Kasumi-1 (cell line): ENCODE measurements around the gene PALM.
"Not testable (repeated sequence)": the region's sequence is repeated elsewhere in the genome, so short reads cannot be mapped to it uniquely, and the experiment has no call there.

Experiments
- DNase-seq, 2 experiments: peaks; one replicate each; lab custom pipeline; 2025; lab: John Stamatoyannopoulos, UW

PALM gene

DNA sequence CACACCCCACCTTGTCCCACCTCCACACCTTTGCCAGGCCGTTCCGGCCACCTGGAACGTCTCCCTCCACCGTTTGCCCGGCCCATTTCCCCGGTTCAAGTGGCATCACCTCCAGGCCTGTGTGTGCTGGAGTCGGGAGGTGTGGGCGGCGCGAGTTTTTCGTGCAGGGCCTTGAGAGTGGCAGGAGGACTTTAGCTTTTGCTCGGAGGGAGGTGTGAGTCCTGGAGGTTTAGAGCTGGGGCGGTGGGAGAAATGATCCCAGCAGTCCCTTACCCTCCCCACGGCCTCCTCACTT, 4.3 kb upstream of the PALM start:
- no peak for DNase-seq

DNA sequence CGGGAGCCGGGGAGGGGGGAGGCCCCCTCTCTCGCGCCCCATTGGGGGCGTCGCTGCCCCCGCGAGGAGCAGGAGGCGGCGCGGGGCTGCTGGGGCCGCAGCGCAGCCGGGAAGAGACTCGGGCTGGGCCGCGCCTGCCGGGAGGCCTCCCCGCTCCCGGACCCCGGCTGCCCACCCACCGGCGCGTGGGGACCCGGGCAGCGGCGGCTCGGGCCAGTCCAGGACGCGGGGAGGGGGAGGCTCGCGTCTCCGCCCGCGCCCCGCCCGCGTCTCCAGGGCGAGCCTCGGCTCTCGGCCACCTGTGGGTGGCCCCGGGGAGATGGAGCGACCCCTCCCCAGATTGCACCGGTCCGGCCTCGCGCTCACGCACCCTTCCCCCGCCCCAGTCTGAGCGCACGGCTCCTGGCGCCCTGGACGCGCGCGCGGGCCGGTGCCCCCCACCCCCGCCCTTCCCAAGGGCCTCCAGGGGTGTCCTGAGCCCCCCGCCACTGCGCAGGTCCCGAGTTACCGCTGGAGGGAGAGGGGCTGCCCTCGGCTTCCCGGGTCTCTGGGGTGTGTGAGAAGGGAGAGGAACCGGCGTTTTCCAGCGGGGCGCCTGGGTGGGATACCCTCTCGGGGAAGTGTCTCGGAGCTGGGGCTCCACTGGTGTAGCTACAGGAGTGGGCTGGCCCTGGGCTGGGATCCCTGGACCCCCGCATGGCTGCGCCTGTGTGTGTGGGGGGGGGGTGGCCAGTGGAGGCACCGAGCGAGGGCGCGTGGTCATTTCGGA, 645 bp downstream of the PALM start:
- DNase-seq: no peak

DNA sequence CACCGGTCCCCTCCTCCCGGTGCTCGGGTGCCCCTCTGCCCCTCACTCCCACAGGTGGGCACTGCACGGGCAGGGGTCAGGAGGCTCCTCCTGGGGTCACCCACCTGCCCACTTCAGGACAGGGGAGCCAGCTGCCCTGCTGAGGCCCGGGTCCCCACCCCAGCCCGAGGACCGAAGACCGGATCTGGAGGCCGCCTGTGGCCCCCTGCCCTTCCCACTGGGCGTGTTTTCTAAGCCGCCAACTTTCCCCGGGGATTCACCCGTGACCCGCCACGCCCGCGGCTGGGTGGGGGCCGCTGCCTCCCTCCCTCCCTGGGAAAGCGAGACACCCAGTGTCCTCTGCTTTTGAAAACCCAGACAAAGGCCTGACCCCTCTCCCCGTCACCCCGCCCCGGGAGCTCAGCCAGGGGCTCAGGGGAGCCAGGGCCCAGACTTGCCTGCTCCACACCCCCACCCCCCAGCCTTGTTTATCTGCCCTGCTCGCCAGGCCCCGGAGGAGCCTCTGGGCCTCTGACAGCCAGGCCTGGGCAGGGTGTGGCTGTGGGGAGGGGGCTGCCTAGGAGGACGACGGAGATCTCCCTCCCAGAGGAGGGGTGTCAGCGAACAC, 1.3 kb downstream of the PALM start:
- no peak for DNase-seq

DNA sequence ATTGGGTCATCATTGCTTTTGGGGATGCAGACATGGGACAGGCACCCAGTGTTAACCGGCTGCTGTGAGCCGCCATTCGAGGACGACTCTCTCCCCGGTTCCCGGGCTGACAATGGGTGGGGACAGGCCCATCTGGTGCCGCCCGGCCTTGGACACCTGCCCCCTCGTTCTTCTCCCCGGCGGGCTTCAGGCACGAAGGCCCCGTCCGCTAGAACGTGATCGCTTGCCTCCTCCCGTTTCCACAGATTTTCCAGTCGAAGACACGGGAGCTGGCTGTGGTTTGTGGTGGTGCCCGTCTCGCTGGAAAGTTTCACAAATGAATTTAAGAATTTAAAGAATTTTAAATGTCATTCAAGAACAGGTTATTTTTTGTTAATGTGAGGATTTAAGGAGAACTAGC, 2.0 kb downstream of the PALM start:
- DNase-seq: no peak

DNA sequence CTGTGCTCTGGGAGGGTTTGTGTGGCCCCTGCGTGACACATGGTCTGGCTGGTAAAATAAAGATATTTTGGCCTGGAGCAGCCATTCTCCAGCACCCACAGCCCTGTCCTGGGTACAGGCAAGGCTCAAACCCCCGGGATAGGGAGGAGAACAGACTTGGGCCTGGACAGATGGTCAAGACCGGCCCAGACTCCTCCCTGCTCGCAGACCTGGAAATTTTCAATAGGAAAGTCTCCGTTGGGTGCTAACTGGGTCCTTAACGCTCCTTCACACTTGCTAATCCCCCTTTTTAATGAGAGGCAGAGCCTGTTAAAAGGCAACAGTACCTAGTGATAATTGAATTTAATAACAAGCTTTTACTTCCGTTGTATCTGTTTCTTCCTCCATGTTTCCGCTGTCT, 2.5 kb downstream of the PALM start:
- DNase-seq: no peak

DNA sequence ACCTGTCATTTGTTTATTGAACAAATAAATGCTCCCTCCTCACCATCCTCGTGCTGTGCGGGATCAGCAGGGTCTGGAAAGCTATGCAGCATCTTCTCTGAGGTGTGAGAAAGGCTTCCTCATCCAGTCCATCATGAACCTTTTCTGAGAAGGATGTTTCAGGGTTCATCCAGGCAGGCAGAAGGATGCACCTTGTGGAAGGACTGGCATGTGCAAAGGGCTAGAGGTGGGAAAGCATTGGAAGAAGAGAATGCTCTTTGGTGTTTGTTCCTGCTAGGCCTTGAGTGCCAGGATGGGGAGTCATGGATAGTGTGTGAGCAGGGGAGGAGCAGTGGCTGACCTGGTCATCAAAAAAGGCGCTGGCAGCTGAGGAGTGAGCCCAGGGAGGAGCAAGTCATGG, 6.6 kb downstream of the PALM start:
- no peak for DNase-seq

DNA sequence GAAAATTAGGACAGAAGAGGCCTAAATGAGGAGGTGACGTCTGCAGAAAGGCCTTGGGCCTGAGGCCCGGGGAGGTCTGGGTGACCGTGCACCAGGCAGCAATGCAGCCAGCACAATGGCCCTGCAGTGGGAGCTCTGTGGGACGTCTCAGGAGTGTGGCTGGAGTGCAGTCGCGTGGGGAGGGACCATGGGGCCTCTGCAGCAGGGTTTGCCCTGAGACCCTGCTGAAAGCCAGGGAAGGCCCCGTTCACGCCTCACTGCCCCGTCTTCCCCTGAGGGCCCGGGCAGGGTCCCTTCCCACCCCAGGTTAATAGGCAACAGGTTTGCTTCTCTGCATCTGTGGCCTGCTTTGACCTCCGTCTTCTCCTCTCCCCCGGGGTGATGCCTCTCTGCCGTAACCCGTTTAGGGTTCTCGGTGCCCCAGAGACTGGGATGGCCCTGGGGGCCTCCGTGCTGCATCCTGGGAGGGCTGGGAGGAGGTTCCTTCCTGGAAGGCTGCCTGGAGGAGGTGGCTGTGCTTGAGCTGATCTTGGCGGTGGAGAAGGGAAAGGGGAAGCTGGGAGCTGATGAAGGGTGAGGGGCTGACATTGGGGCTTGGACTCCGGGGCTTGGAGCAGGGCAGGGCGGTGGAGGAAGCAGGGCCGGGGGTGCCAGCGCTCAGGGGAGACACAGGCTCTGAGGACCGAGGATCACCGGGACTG, 9.7 kb downstream of the PALM start:
- DNase-seq: peak in 1 of 2 experiments; percentile 3

DNA sequence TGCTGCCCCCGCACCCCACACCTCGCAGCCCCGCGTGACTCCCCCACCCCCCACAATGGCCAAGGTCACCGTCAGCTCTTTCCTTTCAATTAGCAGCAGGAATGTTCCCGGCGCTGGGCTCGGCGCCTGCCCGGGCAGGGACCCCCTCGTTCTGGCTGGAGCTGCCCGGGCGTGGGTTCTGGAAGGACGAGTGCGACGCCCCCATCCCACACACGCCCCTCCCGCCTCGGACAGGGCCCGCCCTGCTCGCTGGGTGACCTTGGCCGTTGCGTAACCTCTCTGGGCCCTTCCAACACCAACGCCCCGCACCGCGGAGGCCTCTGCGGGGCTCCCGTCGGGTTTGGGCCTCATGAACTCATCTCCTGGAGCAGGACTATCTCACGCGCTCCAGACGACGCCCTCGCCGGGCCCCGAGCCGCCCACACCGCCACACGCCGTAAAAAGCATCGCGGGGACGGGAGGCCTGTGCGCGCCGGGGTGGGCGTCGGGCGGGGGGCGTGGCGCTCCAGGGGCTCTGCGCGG, 10.3 kb downstream of the PALM start:
- no peak for DNase-seq

DNA sequence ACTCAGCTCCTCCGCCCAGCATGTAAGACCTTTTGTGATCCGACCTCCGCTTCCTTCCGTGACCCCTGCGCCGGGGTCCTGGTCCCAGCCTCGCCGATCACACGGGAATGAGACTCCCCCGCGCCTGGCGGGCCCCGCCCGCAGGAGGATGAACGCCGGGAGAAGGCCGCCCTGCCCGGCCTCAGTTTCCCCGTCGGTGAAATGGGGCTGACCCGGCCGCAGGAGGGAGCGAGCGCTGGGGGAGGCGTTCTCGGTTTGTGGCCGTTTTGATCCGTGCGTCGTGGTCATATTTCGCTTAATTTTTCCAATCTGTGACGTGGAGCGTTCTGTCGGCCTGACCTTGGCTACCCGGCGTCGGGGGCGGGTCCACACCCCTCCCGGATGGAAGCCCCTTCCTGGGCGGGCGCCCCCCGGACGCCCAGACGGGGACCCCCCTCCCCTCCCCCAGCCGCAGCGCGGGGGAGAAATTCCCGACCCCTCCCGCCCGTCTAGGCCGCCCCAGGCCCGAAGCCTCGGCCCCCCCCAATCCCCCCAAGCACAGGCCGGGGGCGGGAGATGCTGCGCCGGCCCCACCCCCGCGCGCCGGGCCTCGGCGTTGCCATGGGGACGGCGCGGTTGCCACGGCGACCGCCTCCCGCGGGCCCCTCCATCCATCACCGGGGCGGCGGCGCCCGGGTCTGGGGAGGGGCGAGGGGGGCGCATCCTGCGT, 11.1 kb downstream of the PALM start:
- DNase-seq: no peak

DNA sequence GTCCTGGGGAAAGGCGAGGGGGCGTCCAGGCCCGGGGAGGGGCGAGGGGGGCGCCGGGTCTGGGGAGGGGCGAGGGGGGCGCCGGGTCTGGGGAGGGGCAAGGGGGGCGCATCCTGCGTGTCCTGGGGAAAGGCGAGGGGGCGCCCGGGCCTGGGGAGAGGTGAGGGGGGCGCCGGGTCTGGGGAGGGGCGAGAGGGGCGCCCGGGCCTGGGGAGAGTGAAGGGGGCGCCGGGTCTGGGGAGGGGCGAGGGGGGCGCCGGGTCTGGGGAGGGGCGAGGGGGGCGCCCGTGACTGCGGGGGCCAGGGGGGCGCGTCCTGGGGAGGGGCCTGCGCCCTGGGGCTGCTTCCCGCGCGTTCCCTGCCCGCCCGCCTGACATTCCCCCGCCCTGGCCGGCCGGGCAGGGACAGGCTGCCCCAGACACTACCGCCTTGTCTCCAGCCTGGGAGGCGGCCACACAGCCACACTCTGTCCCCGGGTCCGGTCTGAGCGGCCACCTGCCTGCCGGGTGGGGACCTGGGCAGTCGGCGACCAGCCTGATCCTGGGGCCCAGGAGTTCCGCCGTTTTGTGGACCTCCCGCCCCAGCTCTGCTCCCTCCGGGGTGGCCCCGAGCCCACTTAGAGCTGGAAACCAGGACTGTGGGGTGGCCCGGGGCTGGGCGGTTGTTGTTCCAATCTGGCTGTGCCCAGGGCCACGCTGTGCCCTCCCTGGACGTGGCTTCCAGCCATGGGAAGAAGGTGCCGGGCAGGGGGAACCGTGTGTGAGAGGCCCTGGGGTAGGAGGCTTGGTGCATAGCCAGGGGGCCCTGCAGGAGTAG, 11.8 kb downstream of the PALM start:
- no peak for DNase-seq

DNA sequence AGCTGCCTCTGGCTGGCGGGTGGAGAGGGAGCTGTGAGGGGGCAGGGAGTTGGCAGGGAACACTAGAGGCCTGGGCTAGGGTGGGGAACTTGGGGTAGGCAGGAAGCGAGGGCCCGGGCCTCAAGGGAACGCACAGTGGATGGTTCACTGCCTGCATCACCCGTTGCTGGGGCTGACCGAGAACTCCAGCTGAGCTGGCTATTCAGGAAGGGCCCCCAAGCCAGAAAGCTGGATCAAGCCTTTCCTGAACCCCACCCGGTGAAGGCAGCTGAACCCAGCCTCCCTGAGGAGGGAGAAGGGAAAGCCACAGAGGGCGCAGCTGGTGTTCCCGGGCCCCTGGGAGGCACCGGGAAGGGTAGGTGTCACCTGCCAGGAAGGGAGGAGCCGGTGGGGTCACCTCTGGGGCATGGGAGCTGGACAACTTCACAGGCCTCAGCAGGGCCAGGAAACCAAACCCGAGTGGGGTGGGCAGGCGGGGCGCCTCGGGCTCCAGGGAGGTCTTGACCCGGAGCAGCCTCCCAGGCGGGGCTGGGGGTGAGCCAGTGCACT, 13.9 kb downstream of the PALM start:
- no peak for DNase-seq

DNA sequence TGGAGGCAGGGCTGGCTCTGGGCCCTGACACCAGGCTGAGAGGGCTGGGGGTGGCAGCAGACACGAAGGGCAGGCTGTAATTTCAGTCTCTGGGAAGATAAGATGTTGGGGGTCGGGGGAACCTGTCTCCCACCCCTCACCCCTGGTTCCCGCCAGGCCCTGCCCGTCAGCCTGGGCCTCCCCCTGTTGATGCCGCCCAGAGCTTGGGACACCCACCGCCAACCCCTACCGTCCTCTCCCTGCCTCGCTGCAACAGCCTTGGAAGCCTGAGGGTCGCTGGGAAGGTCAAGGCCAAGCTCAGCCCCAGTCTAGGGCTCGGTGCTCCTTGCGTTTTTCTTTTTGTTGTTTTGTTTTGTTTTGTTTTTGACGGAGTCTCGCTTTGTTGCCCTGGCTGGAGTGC, 14.5 kb downstream of the PALM start:
- no peak for DNase-seq

DNA sequence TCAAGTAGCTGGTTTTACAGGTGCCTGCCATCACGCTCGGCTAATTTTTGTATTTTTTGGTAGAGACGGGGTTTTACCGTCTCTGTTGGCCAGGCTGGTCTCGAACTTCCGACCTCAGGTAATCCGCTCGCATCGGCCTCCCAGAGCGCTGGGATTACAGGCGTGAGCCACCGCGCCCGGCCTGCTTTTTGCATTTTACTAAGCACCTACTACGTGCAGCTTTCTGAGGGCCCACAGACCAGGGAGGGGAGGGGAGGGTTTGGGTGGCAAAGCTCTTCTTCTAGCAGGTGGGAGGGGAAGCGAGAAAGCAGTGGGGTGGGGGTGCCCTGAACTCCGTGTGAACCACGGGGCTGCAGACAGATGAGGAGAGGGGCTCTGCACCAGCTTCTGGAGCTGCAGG, 15.0 kb downstream of the PALM start:
- DNase-seq: no peak

DNA sequence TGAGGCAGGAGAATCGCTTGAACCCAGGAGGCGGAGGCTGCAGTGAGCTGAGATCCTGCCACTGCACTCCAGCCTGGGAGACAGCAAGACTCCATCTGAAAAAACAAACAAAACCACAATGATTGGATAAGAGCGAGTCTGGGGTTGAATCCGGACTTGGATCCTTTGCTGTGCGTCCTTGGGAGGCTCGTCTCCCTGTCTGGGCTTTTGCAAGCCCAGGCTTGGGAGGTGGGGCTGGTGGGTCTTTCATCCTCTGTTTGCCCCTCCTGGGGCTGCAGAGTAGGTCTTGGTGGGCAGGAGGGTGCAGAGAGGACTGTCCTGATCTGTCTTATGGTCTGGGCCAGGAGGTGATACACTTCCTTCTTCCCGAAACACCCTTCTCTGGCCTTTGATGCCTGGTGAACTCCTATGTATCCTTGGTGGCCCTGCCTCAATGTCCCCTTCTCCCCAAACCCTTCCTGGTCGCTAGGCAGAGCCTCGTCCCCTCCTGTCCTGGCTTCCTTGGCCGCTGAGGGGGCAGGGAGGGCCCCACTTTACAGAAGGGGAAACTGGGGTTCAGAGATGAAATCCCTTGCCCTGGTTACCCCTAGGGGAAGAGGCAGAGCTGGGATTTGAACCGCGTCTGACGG, 16.8 kb downstream of the PALM start:
- no peak for DNase-seq

DNA sequence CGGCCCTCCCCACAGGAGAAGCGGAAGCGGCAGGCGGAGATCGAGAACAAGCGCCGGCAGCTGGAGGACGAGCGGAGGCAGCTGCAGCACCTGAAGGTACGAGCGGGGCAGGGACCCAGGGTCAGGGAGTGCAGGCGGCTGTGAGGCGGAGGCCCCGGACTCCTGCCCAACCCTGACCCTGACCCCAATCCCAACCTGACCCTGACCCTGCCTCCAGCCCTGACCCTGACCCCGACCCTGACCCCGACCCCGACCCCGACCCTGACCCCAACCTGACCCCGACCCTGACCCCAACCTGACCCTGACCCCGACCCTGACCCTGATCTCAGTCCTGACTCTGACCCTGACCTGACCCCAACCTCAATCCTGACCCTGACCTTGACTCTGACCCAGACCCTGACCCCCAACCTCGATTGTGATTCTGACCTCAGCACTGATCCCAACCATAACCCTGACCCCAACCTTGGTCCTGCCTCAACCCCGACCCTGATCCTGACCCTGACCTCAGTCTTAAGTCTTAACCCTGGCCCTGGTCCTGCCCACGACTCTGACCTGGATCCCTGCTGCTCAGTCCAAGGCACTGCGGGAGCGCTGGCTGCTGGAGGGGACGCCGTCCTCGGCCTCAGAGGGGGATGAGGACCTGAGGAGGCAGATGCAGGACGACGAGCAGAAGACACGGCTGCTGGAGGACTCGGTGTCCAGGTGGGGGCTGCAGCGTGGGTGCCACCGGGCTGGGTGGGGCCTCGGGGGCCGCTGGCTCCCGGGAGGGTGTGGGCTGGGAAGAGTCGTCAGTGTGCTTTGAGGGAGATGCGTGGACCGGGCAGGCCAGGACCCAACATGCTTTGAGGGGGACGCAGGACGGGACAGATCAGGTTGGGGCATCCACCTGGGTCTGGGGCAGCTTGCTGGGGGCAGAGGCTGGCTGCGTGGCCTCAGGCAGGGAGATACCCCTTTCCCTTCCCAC, 18.5 kb downstream of the PALM start:
- no peak for DNase-seq

DNA sequence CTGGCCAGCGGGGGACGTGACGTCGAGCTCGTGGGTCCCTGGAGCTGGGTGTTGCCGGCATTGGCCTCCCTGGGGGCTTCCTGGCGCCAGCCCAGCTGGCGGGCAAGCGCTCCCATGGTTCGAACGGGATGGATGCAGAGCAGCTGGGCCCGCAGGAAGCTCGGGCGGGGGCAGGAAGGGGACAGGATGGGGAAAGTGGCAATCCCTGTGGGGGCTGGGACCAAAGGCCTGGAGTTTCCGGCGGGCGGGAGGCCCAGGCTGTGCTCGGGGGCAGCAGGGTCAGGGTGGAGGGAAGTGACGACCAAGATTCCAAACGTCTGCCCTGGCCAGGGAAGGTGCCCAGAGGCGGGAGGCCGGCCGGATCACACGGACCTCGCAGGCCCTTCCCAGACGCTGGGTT, 19.3 kb downstream of the PALM start:
- no peak for DNase-seq

DNA sequence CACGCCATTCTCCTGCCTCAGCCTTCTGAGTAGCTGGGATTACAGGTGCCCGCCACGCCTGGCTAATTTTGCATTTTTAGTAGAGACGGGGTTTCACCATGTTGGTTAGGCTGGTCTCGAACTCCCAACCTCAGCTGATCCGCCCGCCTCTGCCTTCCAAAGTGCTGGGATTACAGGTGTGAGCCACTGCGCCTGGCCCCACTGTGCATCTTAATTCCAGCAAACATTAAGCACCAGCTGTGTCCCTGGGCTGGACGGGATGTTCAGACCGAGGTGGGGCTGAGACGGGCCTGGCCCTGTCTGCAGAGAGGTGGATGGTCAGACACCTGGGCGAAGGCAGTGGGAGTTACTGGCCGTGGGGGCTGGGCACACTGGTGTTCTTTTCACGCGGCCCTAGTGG, 20.8 kb downstream of the PALM start:
- DNase-seq: not testable (repeated sequence)

DNA sequence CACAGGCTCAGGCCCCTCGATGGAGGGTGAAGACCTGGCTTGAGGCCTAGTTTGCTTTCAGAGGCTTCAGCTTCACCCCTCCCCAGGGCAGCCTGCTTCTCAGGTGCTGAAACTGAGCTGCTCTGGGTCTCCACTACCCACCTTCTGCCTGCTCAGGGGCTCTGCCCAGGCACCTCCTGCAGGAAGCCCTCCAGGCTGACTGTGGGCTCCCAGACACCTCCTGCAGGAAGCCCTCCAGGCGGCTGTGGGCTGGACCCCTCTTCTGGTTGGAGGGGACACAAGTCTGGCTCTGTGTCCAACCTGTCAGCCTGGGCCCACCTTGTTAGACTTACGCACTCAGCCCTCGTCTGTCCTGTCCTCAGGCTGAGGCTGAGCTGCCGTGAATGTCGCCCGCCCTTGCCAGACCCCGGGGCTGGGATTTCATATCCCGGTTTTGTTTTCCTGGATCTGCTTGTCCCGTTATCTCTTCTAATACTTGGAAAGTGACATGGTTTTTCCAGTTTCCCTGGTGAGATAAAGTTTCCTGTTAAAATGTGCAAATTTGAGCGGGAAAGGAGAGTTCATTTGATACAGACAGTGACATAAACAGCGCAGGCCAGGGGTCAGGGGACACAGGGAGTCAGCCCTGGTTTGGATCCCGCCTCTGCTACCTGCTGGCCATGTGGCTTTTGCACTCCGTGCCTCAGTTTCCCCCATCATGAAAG, 21.4 kb downstream of the PALM start:
- DNase-seq: no peak

DNA sequence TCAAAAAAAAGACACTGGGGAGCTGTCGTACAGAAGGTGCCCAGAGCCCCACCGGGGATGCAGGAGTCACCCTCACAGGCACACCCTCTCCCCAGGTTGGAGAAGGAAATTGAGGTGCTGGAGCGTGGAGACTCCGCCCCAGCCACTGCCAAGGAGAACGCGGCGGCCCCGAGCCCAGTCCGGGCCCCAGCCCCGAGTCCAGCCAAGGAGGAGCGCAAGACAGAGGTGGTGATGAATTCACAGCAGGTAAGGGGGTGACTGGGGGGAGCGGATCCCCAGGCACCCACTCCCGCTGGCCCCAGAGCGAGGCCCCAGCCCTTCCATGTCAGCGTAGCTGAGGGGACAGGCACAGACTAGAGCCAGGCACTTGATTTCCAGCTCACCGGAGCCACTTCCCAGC, 22.3 kb downstream of the PALM start:
- DNase-seq: no peak
